Thyroid gland (tissue), 4 donors: ENCODE results near the gene DAAM2. TPM values are rescaled to one million over a fixed set of nuclear protein-coding genes. Genes with fewer than 3 reads are reported as not detected.

Experiments
- DNase-seq, 2 donors: peaks; one replicate each; pipeline ENCODE4 v3.0.0-alpha.2; 2019
- H3K27ac ChIP-seq, 3 donors: fragments of 200-600 bp; sonication (generic); 1 replicate in 2 of 3; 2 replicates in 1 of 3; pipeline ENCODE4 v1.5.1; 2016 to 2019; ENCODE audit warnings: mild to moderate bottlenecking in 1 of 3, moderate library complexity in 1 of 3
- H3K27me3 ChIP-seq: fragments of 200-600 bp; sonication (generic); one replicate; pipeline ENCODE4 v1.5.1; 2019
- H3K36me3 ChIP-seq, 2 donors: fragments of 200-600 bp; sonication (generic); one replicate each; pipeline ENCODE4 v1.5.1; 2016 to 2019
- H3K4me1 ChIP-seq, 2 donors: fragments of 200-600 bp; sonication (generic); one replicate each; pipeline ENCODE4 v1.5.1; 2017 to 2019
- H3K4me3 ChIP-seq, 3 donors: fragments of 200-600 bp; sonication (generic); replicated peaks in 1 of 3; 1 replicate in 2 of 3; 2 replicates in 1 of 3; pipeline ENCODE4 v1.5.1; 2016; ENCODE audit warnings: mild to moderate bottlenecking in 1 of 3
- H3K9me3 ChIP-seq: fragments of 200-600 bp; sonication (generic); one replicate; pipeline ENCODE4 v1.5.1; 2017
- CTCF ChIP-seq, 6 experiments: fragments of 200-600 bp in 3 of 6; fragments of 450-650 bp in 3 of 6; sonication (generic) in 3 of 6; IDR thresholded peaks; one replicate each; pipeline ENCODE4 v1.5.1; 2016 to 2019; ENCODE audit warnings: antibody characterized with exemption in 6 of 6, mild to moderate bottlenecking in 2 of 6, inconsistent platforms in 1 of 6, moderate library complexity in 1 of 6
- POLR2A ChIP-seq, 2 donors: fragments of 450-650 bp; IDR thresholded peaks; one replicate each; pipeline ENCODE4 v1.6.1; 2017; ENCODE audit warnings: antibody characterized with exemption in 2 of 2, mild to moderate bottlenecking in 2 of 2, moderate library complexity in 1 of 2
- WGBS, 2 donors: methylation state at CpG; one replicate each; pipeline ENCODE4 v1.1.5; 2017; 5-methylcytosine and 5-hydroxymethylcytosine counted together
- intact Hi-C: fragments of 100-400 bp; cut with DNase I; formaldehyde crosslinking; loops from one replicate; pipeline ENCODE4 v1.15.1; 2023
- total RNA-seq, 4 donors: library from RNA; depleted of rRNA; stranded (reverse); fragments of >200 nt; gene quantifications; one replicate each; pipeline ENCODE4 v1.2.3, GENCODE V29; 2016

The DAAM2 gene
- total RNA-seq, 4 donors from 2014 or later = 17.8 to 37.0 (median 23.8) TPM

GRCh38 chr6:39820553-39820952 lies 28.4 kb downstream of the DAAM2 start:
- Histone ChIP-seq H3K27me3 (no peaks in the 10 kb centered on the region), H3K4me1 (peaks cover 9 to 27% of the 10 kb centered on the region in 2 donors), H3K4me3 (no peak overlapping the region), H3K27ac (peak overlapping the region; percentile 54 to 67 (median 62)), H3K36me3 (no peaks in the 10 kb centered on the region), H3K9me3 (no peaks in the 10 kb centered on the region)
- DNase-seq = no peak
- TF ChIP-seq CTCF (IDR thresholded peaks at IDR 0.05) (no peak), POLR2A (IDR thresholded peaks at IDR 0.05) (no peak)
- intact Hi-C loops = no loop called here

- H3K27ac ChIP-seq = peak overlapping the region; percentile 54 to 67 (median 62)
- no peak overlapping the region for H3K4me3 ChIP-seq
- H3K36me3 ChIP-seq = no peaks in the 10 kb centered on the region
- no peak for TF ChIP-seq CTCF (IDR thresholded peaks at IDR 0.05)
- no peak for TF ChIP-seq POLR2A (IDR thresholded peaks at IDR 0.05)
- no peaks in the 10 kb centered on the region for H3K27me3 ChIP-seq
- no peaks in the 10 kb centered on the region for H3K9me3 ChIP-seq
- 67 to 68% methylated on average over 5 of the region's 5 CpGs for WGBS, 2 donors
- H3K4me1 ChIP-seq = peaks cover 9 to 27% of the 10 kb centered on the region in 2 donors
- DNase-seq = no peak
- intact Hi-C loops = no loop called here
Measured at GRCh38 chr6:39821046-39821740, 29.0 kb downstream of the DAAM2 start.

- no peaks in the 10 kb centered on the region for H3K9me3 ChIP-seq
- 72 to 81% methylated on average over 7 of the region's 7 CpGs for WGBS, 2 donors
- no peaks in the 10 kb centered on the region for H3K36me3 ChIP-seq
- no peak overlapping the region for H3K4me3 ChIP-seq
- H3K27me3 ChIP-seq = no peaks in the 10 kb centered on the region
- intact Hi-C loops = no loop called here
- peak overlapping the region; percentile 54 to 67 (median 62) for H3K27ac ChIP-seq
- no peak for DNase-seq
- TF ChIP-seq POLR2A (IDR thresholded peaks at IDR 0.05) (no peak), CTCF (IDR thresholded peaks at IDR 0.05) (no peak)
- peaks cover 9 to 27% of the 10 kb centered on the region in 2 donors for H3K4me1 ChIP-seq
Measured at GRCh38 chr6:39821742-39822532, 29.8 kb downstream of the DAAM2 start.

GRCh38 chr6:39822846-39823815 lies 31.0 kb downstream of the DAAM2 start:
- DNase-seq = no peak
- intact Hi-C loops = no loop called here
- no peaks in the 10 kb centered on the region for H3K27me3 ChIP-seq
- H3K27ac ChIP-seq = peak overlapping the region; percentile 49 to 67 (median 62)
- peaks cover 9 to 27% of the 10 kb centered on the region in 2 donors for H3K4me1 ChIP-seq
- TF ChIP-seq CTCF (IDR thresholded peaks at IDR 0.05) = no peak
- TF ChIP-seq POLR2A (IDR thresholded peaks at IDR 0.05) = no peak
- no peak overlapping the region for H3K4me3 ChIP-seq
- no peaks in the 10 kb centered on the region for H3K36me3 ChIP-seq
- no peaks in the 10 kb centered on the region for H3K9me3 ChIP-seq
- 67 to 77% methylated on average over 7 to 8 of the region's 8 CpGs for WGBS, 2 donors
